Measurements from ENCODE around the gene CREG1. TPM values are rescaled to one million over a fixed set of nuclear protein-coding genes. Genes with fewer than 3 reads are reported as not detected.

CREG1 gene
- total RNA-seq, 1 experiment from 2014 or later = 91.5 TPM

- CTCF ChIA-PET = no interaction called here
- intact Hi-C loops (cut with micrococcal nuclease; ENCODE audit: unreplicated experiment) = no loop called here
- Mint-ChIP-seq H3K4me3 (ENCODE audit: unreplicated experiment) (no peak overlapping the region), H3K4me1 (ENCODE audit: low read depth, unreplicated experiment) (no peaks in the 10 kb centered on the region), H3K27ac (ENCODE audit: unreplicated experiment) (no peak overlapping the region), H3K36me3 (ENCODE audit: insufficient read depth, unreplicated experiment) (no peaks in the 10 kb centered on the region), H3K9me3 (ENCODE audit: unreplicated experiment) (no peaks in the 10 kb centered on the region), H3K27me3 (ENCODE audit: insufficient read depth, unreplicated experiment) (peaks cover 9% of the 10 kb centered on the region)
- no peaks in the 10 kb centered on the region for H3K9me3 ChIP-seq
- no peak overlapping the region for H3K4me3 ChIP-seq (ENCODE audit: low read depth, low read length)
- POLR2A ChIA-PET = no interaction called here
- TF ChIP-seq CTCF (IDR thresholded peaks at IDR 0.05; ENCODE audit: insufficient read depth in 1 of 2, low read depth in 1 of 2, low read length in 1 of 2, severe bottlenecking in 1 of 2, unreplicated experiment in 1 of 2) = no peak
- no peaks in the 10 kb centered on the region for H3K4me1 ChIP-seq
- no peak for DNase-seq
- no peaks in the 10 kb centered on the region for H3K36me3 ChIP-seq (ENCODE audit: control insufficient read depth, insufficient read depth, low read length)
- BruUV-seq (replicated peaks) = no TSS peak
- H3K27me3 ChIP-seq (replicated peaks; ENCODE audit: control insufficient read depth, insufficient read depth, low read length) = no peaks in the 10 kb centered on the region
Observed at GRCh38 chr1:167499106-167499505, 54.5 kb downstream of the CREG1 start.

GRCh38 chr1:167496797-167497619, 56.6 kb downstream of the CREG1 start:
- no peaks in the 10 kb centered on the region for H3K9me3 ChIP-seq
- TF ChIP-seq CTCF (IDR thresholded peaks at IDR 0.05; ENCODE audit: insufficient read depth in 1 of 2, low read depth in 1 of 2, low read length in 1 of 2, severe bottlenecking in 1 of 2, unreplicated experiment in 1 of 2) = no peak
- no peaks in the 10 kb centered on the region for H3K27me3 ChIP-seq (replicated peaks; ENCODE audit: control insufficient read depth, insufficient read depth, low read length)
- Mint-ChIP-seq H3K4me3 (ENCODE audit: unreplicated experiment) (no peak overlapping the region), H3K27ac (ENCODE audit: unreplicated experiment) (no peak overlapping the region), H3K36me3 (ENCODE audit: insufficient read depth, unreplicated experiment) (no peaks in the 10 kb centered on the region), H3K4me1 (ENCODE audit: low read depth, unreplicated experiment) (no peaks in the 10 kb centered on the region), H3K9me3 (ENCODE audit: unreplicated experiment) (no peaks in the 10 kb centered on the region), H3K27me3 (ENCODE audit: insufficient read depth, unreplicated experiment) (peaks cover 9% of the 10 kb centered on the region)
- intact Hi-C loops (cut with micrococcal nuclease; ENCODE audit: unreplicated experiment) = no loop called here
- H3K36me3 ChIP-seq (ENCODE audit: control insufficient read depth, insufficient read depth, low read length) = no peaks in the 10 kb centered on the region
- no TSS peak for BruUV-seq (replicated peaks)
- DNase-seq = no peak
- CTCF ChIA-PET = no interaction called here
- POLR2A ChIA-PET = no interaction called here
- no peak overlapping the region for H3K4me3 ChIP-seq (ENCODE audit: low read depth, low read length)
- no peaks in the 10 kb centered on the region for H3K4me1 ChIP-seq

GRCh38 chr1:167493372-167493771, 60.2 kb downstream of the CREG1 start:
- no peaks in the 10 kb centered on the region for H3K36me3 Mint-ChIP-seq (ENCODE audit: insufficient read depth, unreplicated experiment)
- no peak for DNase-seq
- H3K27ac Mint-ChIP-seq (ENCODE audit: unreplicated experiment) = no peak overlapping the region
- BruUV-seq (replicated peaks) = no TSS peak
- H3K9me3 Mint-ChIP-seq (ENCODE audit: unreplicated experiment) = no peaks in the 10 kb centered on the region
- no peak for TF ChIP-seq CTCF (IDR thresholded peaks at IDR 0.05; ENCODE audit: insufficient read depth in 1 of 2, low read depth in 1 of 2, low read length in 1 of 2, severe bottlenecking in 1 of 2, unreplicated experiment in 1 of 2)
- ChIA-PET CTCF (no interaction called here), POLR2A (no interaction called here)
- H3K4me1 Mint-ChIP-seq (ENCODE audit: low read depth, unreplicated experiment) = no peaks in the 10 kb centered on the region
- no peak overlapping the region for H3K4me3 Mint-ChIP-seq (ENCODE audit: unreplicated experiment)
- Histone ChIP-seq H3K27me3 (replicated peaks; ENCODE audit: control insufficient read depth, insufficient read depth, low read length) (no peaks in the 10 kb centered on the region), H3K4me1 (no peaks in the 10 kb centered on the region), H3K4me3 (ENCODE audit: low read depth, low read length) (no peak overlapping the region), H3K36me3 (ENCODE audit: control insufficient read depth, insufficient read depth, low read length) (no peaks in the 10 kb centered on the region), H3K9me3 (no peaks in the 10 kb centered on the region)
- H3K27me3 Mint-ChIP-seq (ENCODE audit: insufficient read depth, unreplicated experiment) = peaks cover 6% of the 10 kb centered on the region
- intact Hi-C loops (cut with micrococcal nuclease; ENCODE audit: unreplicated experiment) = no loop called here
